ENCODE measurements around the gene DPEP1.
"Not testable (repeated sequence)": the region's sequence is repeated elsewhere in the genome, so short reads cannot be mapped to it uniquely, and the experiment has no call there.

Gene DPEP1

DNA sequence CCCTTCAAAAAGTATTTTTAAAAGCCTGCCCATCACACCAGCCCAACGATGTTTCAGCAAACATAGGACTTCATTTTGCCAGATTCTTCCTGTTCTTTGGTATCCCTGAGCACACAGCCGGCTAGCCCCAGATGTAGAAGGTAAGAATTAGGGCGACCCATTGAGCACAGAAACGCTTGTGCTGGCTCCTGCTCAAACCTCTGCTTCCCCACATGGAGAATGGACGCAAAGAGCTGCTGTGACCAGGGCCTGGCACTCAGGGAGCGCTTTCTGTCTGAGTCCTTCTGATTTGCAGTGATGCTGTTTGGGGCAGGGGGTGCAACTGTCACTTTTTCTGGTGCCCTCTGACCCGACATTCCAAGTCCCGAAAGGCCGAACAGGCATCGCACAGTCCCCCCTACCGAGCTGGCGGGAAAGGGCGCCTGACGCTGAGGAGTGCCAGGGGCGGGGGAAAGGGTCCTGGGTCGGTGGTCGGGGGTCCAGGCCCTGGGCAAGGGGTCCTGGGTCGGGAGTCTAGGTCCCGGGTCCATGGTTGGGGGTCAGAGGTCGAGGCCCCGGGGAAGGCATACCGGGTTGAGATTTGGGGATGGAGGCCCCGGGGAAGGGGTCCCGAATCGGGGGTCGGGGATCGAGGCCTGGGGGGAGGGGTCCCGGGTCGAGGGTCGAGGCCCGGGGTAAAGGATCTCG is 43.1 kb downstream of the DPEP1 start:
- DNase-seq = no peak

DNA sequence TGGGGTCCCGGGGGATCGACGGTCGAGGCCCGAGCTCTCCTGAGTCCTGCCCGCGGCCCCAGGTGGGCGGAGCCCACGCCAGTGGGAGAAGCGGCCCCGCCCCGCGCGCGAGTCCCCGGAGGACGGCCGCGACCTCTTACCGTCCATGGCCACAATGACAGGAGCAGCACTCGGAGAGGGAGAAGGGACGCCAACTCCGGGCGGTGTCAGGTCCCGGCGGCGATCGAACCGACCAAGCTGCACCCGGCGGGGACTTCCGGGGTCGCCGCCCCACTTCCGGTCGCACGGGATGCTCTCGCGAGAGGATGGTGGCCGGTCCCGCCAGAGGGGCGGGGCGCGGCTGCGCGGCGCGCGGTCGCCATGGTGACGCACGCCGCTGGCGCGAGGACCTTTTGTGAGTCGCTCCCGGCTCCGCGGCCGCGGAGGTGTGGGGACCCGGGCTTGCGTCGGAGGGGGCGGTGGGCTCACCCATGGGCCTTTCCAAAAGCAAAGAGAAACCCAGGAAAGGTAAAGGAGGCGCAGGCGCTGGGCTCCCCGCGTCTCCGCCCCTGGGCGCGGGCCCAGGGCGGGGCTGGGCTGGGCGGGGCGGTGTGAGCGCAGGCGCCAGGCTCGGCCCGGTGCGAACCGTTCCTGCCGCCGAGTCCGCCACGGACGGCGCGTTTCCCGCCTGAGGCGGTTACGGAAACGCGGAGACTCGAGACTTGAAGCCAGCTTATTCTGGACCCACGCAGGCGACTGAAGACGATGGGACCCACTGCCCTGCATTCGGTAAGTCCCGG is 44.2 kb downstream of the DPEP1 start, which contains the start of the genes CHMP1A and SPATA33:
TSS of gene CHMP1A (minus strand) at position 267 of the 779 bp plus-strand sequence. CDS start at position 147, 120 bp downstream.
TSS of gene SPATA33 (plus strand) at position 395 of the 779 bp plus-strand sequence. CDS start at position 471, 76 bp downstream.
- DNase-seq = peak; percentile 85

DNA sequence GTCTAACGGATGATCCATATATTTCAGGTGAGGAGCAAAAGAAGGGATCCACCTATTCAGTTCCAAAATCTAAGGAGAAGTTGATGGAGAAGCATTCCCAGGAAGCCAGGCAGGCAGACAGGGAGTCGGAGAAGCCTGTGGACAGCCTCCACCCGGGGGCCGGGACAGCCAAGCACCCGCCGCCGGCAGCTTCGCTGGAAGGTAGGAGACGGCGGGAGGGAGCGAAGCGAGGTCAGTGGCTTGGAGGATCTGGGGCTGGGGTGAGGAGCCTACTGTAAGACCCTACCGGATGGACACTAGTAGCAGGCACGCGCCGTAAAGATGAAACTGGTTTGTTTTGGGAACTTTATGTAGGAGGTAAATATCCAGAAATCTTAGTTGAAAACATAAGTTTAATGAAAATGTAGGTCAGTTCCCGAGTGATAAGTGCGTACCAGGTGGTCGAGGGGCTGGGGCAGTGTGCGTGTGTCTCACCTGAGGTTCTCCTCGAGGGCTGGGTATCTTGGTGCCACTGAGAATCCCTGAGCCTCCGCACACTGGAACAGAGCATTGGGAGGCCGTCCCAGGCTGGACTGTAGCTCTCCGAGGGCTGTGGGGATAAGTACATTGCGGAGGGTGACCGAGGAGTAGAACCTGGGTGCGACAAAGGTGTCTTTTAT is 44.9 kb downstream of the DPEP1 start:
- no peak for DNase-seq

GRCh38 chr16:89660146-89660545 is 46.7 kb downstream of the DPEP1 start:
- DNase-seq = no peak

DNA sequence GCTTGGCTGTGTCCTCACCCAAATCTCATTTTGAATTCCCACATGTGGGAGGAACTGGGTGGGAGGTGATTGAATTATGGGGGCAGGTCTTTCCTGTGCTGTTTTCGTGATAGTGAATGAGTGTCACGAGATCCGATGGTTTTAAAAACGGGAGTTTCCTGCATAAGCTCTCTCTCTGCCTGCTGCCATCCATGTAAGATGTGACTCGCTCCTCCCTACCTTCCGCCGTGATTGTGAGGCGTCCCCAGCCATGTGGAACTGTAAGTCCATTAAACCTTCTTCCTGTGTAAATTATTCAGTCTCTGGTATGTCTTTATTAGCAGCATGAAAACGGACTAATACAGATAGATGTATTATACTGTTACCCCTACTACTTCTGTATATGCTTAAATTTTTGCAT is 47.8 kb downstream of the DPEP1 start:
- DNase-seq = no peak

- DNase-seq = not testable (repeated sequence)
Measured at GRCh38 chr16:89664238-89664637, 50.8 kb downstream of the DPEP1 start.

- DNase-seq = peak; percentile 55
Measured at GRCh38 chr16:89667000-89667399, 53.6 kb downstream of the DPEP1 start.

DNA sequence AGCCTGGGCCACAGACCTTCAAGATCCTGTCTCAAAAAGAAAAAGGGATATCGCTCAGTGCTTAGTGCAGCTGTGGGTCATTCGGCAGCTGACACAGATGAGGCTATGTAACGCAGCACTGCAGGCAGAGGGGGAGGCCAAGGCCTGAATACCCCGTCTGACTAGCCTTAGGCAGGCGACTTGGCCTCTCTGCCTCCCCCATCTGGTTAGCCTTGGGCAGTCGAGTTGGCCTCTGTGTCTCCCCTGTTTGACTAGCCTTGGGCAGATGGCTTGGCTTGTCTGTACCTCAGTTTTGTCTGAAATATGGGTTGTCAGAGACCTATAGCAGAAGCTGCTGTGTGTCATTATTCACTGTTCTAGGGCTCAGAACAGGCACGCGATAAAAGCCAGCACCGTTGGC is 54.2 kb downstream of the DPEP1 start:
- DNase-seq = no peak

DNA sequence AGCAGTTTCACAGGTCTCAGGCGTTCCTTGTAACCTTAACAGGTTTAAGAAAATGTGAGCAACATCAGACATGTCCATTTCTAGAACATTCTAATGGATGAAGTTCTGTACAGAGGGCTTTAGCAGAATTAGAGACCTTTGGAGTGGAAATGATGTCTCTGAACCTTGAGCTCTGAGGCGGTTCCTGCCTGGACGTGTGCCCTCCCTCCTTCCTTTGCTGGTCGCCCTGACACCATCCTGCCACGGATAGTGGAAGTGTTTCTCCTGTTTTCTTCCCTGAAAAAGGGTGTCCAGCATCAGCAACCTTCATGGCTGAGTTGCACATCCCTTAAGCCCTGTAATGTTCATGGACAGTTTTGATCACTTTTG is 55.3 kb downstream of the DPEP1 start:
- DNase-seq = no peak

DNA sequence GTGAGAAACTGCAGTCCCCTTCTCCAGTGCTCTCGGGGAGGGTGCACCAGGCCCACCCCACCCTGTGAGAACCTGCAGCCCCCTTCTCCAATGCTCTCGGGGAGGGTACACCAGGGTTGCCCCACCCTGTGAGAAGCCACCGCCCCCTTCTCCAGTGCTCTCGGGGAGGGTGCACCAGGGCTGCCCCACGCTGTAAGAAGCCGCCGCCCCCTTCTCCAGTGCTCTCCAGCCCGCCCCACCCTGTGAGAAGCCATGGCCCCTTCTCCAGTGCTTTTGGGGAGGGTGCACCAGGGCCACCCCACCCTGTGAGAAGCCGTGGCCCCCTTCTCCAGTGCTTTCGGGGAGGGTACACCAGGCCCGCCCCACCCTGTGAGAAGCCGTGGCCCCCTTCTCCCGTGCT is 56.3 kb downstream of the DPEP1 start:
- DNase-seq = no peak

DNA sequence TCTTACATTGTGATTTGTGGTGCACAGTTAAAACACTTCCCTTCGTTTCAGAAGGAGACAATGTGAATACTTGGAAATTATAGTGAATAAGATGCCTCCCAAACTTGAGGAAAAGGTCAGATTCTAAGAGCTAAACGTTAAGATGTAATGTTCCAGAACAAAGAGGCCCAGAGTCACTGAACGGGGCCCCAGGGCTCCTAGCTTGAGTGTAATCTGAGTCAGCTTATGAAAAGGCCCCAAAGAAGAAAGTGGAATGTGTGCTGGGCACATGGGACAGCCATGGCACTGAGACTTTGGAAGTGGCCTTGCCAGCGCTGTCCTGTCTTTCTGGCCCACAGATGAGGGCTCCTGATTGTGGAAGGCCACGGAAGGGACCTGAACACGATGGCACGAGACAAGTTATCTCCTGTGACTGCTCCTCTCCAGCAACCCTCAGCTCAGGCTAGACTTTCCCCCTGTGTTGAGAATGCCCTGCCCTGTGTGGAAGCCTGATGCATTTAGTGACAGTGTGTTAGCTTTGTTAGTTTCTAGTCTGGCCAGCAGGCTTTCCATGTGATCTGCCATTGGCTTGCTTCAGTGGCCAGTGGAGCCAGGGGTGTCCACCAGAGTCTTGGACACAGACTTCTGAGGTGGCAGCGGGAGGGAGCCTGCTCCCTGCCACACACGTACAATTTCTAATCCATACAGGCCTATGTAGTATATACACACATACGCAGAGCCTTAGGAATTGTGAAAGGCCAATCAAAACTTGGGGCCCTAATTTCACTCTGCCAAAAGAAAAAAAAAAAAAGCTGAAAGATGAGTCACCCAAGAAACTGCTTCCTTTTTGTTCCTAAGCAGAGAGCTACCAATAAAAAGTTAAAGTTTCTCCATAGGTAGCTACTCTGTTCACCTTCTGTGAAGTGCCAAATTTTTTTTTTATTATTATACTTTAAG is 57.3 kb downstream of the DPEP1 start:
- no peak for DNase-seq

DNA sequence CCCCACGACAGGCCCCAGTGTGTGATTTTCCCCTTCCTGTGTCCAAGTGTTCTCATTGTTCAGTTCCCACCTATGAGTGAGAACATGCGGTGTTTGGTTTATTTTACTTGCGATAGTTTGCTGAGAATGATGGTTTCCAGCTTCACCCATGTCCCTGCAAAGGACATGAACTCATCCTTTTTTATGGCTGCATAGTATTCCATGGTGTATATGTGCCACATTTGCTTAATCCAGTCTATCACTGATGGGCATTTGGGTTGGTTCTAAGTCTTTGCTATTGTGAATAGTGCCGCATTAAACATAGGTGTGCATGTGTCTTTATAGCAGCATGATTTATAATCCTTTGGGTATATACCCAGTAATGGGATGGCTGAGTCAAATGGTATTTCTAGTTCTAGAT is 58.1 kb downstream of the DPEP1 start:
- not testable (repeated sequence) for DNase-seq

DNA sequence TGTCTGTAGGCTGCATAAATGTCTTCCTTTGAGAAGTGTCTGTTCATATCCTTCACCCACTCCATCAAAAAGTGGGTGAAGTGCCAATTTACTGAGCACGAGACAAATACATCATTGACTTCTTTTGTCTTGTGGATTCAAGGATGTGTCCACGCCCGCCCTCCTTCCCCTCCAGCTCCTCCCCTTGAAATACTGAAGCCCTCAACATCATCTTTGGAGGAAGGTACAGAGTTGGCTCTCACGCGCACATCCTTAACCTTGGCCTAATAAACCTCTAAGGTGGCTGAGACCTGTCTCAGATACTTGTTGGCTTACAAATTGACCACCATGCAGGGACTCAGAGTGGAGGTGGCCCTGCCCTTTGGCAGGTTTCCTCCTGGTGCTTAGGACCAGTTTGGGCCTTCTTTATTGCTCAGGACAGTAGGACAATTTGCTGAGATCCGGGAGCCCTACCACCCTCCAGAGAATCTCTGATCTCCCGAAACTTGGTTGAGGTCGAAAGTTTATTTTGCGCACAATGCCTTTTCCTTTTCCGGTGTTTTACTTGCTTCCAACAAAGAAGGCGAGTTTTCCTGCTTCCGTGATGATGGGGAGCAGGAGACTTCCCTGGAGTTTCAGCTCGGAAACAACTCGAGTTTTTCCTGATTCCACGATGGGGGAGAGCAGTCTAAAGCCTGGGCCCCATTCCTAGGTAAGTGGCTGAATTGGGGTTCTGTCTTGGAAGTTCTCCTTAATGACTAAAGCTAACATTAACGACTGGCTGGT is 58.9 kb downstream of the DPEP1 start:
- DNase-seq = no peak

- no peak for DNase-seq
Measured at GRCh38 chr16:89678258-89678657, 64.8 kb downstream of the DPEP1 start.

- DNase-seq = no peak
Measured at GRCh38 chr16:89685916-89686315, 72.5 kb downstream of the DPEP1 start.

GRCh38 chr16:89686520-89687091 is 73.2 kb downstream of the DPEP1 start, which contains the start of gene CDK10:
TSS of gene CDK10 (plus strand) at chr16:89686689. CDS start at chr16:89686711, 22 bp downstream.
- DNase-seq = peak; percentile 90

GRCh38 chr16:89687092-89687940 is 73.9 kb downstream of the DPEP1 start:
- DNase-seq = peak; percentile 18
